Activated CD4-positive, alpha-beta T cell treated with anti-CD3 and anti-CD28 coated beads, Interleukin-2, amount 50 U/mL, for 1 hour (primary cell): ENCODE data around the gene GPR25.

Experiments
- DNase-seq: peaks from one replicate; pipeline ENCODE4 v3.0.0-alpha.2; 2020

The GPR25 gene, protein sequence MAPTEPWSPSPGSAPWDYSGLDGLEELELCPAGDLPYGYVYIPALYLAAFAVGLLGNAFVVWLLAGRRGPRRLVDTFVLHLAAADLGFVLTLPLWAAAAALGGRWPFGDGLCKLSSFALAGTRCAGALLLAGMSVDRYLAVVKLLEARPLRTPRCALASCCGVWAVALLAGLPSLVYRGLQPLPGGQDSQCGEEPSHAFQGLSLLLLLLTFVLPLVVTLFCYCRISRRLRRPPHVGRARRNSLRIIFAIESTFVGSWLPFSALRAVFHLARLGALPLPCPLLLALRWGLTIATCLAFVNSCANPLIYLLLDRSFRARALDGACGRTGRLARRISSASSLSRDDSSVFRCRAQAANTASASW

GRCh38 chr1:200872446-200873115 lies at the start of gene GPR25:
TSS of gene GPR25 (plus strand) at chr1:200872981. CDS start at chr1:200873038, 57 bp downstream.
- no peak for DNase-seq

- no peak for DNase-seq
These were observed 41.7 kb upstream of the GPR25 start for GRCh38 chr1:200831091-200831490.

GRCh38 chr1:200834383-200834782 lies 38.4 kb upstream of the GPR25 start:
- no peak for DNase-seq

DNA sequence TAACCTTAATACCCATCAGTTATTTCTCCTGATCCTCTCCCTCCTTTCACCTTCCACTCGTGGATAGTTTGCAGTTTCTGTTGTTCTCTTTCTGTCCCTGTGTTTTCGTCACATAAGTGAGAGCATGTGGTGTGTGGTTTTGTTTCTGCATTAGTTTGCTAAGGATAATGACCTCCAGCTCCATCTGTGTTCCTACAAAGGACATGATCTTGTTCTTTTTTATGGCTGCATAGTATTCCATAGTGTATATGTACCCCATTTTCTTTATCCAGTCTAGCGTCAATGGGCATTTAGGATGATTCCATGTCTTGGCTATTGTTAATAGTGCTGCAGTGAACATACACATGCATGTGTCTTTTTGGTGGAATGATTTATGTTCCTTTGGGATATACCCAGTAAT lies 36.6 kb upstream of the GPR25 start:
- DNase-seq, result no peak

DNA sequence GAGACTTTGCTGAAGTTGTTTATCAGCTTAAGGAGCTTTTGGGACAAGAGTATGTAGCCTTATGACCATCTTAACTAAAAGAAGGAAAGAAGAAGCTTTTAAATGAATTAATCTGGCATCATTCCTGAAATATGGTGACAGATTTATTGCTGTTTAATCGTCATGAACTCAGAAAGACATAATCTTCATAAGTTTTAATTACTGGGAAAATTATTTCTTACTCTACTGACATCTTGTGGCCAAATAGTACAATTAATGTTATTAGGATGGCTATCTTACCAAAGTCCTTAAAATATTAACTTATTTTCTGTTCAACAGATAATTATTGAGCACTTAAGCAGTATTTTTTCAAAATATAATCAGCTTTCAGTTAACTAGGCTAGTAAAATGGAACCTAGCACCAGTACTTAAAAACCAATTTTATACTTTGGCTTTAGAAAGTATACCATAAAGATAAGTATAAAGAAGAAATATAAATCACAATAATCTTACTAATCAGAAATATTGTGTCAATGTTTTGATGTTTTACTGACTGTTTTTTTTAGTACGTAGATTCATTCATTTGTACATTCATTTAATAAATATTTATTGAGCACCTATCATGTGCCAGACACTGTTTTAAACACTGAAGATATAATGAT lies 34.7 kb upstream of the GPR25 start:
- no peak for DNase-seq

DNA sequence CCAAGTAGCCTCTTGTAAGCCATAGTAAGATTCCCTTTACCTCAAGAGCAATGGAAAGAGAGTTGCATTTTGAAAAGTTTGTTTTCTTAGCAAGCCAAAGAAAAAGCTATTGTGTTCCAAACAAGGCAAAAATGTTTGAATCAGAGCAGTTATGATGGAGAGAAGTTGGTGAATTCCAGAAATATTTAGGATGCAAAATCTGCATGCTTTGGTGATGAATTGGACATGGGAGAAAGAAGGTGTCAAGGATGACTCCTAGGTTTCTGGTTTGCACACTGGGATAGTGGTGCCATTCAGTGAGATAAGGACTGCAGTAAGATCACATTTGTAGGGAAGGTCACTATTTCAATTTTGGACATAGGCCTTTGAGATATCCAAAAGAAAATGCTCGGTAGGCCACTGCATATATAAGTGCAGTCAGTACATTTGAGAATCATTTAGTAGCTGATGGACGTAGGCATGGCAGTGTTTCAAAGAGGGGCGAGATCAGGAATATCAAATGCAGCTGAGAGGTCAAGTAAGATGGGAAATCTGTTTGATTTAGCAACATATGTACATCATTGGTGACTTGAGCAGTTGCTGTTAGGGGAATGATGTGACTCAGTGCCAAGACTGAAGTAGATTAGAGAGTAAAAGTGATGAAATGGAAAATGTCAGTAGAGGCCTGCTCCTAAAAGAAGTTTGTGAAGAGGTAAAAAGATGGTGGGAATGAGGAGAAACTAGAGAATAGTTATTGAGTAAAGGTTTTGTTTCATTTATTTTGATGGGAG lies 33.9 kb upstream of the GPR25 start:
- no peak for DNase-seq

DNA sequence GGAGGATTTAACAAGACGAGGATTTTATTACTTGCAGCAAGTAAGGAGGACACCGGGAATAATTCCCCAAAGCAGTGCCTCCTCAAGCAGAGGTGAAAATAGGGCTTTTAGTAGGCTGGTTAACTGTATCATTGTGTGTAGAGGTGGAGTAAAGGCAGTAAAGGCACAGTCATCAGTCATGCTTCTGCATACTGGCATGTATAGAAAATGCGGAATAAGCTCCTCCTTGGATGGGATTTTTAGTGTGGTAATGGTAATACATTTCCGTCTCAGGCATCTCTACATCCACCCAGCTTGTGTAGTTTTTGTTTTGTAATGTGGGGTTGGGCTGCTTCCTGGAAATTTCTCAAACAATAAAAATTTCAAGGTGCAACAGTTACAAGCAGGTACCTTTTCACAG lies 27.4 kb upstream of the GPR25 start:
- no peak for DNase-seq

- DNase-seq, result no peak
These were observed 26.4 kb upstream of the GPR25 start for GRCh38 chr1:200846398-200846797.

DNA sequence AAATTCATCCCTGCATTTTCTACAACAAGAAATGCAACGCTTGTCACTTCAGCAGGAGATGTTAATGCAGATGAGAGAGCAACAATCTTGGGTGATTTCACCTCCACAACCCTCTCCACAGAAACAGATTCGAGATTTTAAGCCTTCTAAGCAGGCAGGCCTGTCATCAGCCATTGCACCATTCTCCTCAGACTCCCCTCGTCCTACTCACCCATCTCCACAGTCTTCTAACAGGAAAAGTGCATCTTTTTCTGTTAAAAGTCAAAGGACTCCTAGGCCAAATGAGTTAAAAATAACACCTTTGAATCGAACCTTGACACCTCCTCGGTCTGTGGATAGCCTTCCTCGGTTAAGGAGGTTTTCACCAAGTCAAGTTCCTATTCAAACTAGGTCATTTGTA lies 23.4 kb upstream of the GPR25 start:
- DNase-seq, result no peak

DNA sequence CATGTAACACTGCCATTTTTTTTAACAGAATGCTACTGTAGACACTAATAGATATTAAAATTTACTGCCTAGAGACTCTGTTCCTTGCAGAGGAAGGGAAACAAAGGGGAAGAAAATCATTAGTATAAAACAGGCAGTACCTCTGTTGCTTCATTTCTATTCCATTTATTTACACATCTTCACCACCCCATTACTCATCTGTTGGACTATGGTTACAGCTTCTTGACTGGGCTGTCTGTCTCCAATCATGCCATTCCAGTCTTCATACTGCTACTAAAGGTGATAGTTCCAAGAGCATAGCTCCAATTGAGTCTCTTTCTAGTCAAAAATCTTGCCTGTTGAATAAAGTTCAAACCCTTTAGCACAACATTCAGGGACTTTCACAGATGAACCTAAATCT lies 22.2 kb upstream of the GPR25 start:
- no peak for DNase-seq

- DNase-seq, result no peak
These were observed 15.9 kb upstream of the GPR25 start for GRCh38 chr1:200856716-200857357.

GRCh38 chr1:200857804-200858203 lies 15.0 kb upstream of the GPR25 start:
- no peak for DNase-seq

DNA sequence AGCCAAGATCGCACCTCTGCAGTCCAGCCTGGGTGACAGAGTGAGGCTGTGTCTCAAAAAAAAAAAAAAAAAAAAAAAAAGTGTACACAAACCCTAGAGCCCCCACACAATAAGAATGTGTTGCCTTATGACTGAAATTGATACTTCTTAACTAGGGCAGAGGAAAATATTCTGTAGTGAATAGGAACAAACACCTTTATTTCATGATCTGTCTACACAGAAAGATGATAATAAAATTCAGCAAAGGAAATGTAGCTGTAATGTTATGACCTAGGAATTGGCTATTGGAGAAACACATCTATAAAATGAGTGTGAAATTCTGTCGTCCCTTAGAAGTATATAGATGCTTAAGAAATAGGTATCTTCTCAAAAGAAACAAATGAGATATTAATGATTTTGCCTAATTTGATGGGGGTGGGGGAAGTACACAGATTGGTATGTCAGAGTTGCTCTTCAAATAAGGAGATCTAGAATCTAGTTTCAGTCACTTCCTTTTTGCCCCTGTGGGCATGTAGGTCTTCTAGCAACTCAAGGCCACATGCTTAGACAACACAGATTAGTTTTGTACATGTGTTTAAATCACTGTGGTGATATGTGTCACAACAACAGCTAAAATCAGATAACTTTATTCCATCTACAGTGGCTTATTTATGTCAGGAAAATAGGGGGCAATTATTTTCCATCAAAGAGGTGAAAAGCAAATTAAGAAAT lies 10.7 kb upstream of the GPR25 start:
- no peak for DNase-seq

DNA sequence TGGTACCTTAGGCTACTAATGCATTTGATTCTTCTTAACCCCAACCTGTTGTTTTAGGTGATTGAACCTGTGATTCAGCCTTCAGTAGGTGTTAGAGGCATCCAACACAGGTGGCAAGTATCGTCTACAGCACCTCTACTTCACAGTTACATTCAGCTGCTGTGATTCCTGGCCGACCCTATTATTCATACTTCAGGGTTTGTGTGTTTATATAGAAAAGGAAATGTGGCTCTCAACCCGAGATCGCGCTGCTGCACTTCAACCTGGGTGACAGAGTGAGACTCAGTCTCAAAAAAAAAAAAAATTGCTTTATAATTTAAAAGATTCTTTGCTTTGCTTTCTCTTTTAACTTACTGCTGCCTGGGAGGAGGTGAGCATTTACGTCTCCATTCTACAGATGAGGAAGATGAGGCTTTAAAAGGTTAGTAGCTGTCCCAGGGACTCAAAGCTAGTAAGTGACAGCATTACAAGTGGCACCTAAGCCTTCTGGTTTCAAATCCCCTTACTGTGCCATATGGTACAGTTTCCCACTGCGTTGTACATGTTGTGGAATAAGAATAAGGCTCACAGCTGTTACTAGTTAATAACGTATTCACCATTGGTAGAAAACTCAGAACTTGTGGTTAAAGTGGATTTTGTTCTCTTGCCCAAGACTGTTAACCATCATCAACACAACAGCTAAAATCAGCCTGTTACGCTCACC lies 9.9 kb upstream of the GPR25 start:
- DNase-seq, result no peak

GRCh38 chr1:200866116-200866515 lies 6.7 kb upstream of the GPR25 start:
- no peak for DNase-seq

- no peak for DNase-seq
These were observed 6.3 kb upstream of the GPR25 start for GRCh38 chr1:200866521-200866920.

DNA sequence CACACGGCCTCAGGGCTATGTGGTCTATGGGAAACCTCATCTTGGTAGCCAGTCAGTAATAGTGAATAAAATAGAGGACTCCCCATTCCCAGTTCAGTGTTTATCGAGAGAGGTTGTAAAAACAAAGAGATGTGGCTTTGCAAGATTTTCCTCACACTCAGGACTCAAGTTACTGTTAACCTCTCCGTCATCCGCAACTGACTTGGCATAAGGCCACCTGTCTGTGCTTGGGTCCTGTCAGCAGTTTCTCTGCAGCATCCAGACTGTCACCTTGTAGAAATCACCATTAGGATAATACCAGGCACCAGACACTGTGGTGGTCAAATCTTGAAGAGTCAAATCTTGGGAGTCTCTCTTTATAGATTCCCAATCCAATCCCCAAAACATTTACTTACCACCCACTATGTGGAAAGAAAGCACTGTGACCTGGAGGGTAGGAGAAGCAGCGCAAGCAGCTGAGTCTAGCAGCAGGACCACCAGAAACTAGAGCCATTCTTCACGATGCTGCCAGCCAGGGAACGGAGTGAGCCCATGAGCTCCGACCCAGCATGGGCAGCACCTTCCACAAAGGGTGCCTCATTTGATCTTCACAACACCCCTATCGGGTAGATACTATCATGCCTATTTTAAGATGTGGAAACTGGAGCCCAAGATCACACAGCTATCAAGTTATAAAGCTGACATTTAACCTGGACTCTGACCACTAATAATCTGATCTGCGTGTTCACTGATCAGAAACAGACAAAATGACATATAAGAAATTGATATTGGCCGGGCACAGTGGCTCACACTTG lies 5.6 kb upstream of the GPR25 start:
- DNase-seq, result no peak

GRCh38 chr1:200869376-200869752 lies 3.4 kb upstream of the GPR25 start:
- DNase-seq, result no peak

- DNase-seq, result no peak
These were observed 2.9 kb upstream of the GPR25 start for GRCh38 chr1:200869753-200870391.

GRCh38 chr1:200873116-200873670 lies 412 bp downstream of the GPR25 start:
- no peak for DNase-seq
